MM.1S (cell line): Measurements from ENCODE around the gene TIMP1.
"Not testable (repeated sequence)": the region's sequence is repeated elsewhere in the genome, so short reads cannot be mapped to it uniquely, and the experiment has no call there.

Source experiments
- DNase-seq: peaks from one replicate; pipeline ENCODE4 v3.0.0-alpha.2; 2015
- H2AFZ ChIP-seq: fragments of 300-600 bp; sonication (generic); 2 replicates; pipeline ENCODE4 v1.6.0; 2016; ENCODE audit warnings: antibody characterized with exemption, low read length
- H3F3A ChIP-seq: fragments of 300-600 bp; sonication (generic); 2 replicates; pipeline ENCODE4 v1.6.1; 2016; ENCODE audit warnings: mild to moderate bottlenecking, antibody characterized with exemption, low read length, moderate library complexity, mixed read lengths; ENCODE audit not compliant: insufficient read depth
- H3K27ac ChIP-seq: fragments of 300-600 bp; sonication (generic); 2 replicates; pipeline ENCODE4 v1.5.1; 2016; ENCODE audit warnings: mild to moderate bottlenecking, low read length
- H3K27me3 ChIP-seq: fragments of 300-600 bp; sonication (generic); replicated peaks from 2 replicates; pipeline ENCODE4 v1.6.0; 2016; ENCODE audit warnings: low read length; ENCODE audit not compliant: insufficient read depth
- H3K36me3 ChIP-seq: fragments of 300-600 bp; sonication (generic); replicated peaks from 2 replicates; pipeline ENCODE4 v1.6.1; 2016; ENCODE audit warnings: mild to moderate bottlenecking, low read length, mixed read lengths; ENCODE audit not compliant: insufficient read depth
- H3K4me1 ChIP-seq: fragments of 300-600 bp; sonication (generic); 2 replicates; pipeline ENCODE4 v1.6.1; 2016; ENCODE audit warnings: low read length, mixed read lengths
- H3K4me2 ChIP-seq: fragments of 300-600 bp; sonication (generic); 2 replicates; pipeline ENCODE4 v1.6.0; 2016; ENCODE audit warnings: low read depth, low read length
- H3K4me3 ChIP-seq: fragments of 300-600 bp; sonication (generic); 2 replicates; pipeline ENCODE4 v1.5.1; 2016; ENCODE audit warnings: low read length, mixed read lengths
- H3K79me2 ChIP-seq: fragments of 300-600 bp; sonication (generic); 2 replicates; pipeline ENCODE4 v1.6.1; 2016; ENCODE audit warnings: mixed run types, low read length, mixed read lengths
- H3K9ac ChIP-seq: fragments of 300-600 bp; sonication (generic); 2 replicates; pipeline ENCODE4 v1.6.1; 2016; ENCODE audit warnings: low read length, mixed read lengths
- H3K9me2 ChIP-seq: fragments of 300-600 bp; sonication (generic); replicated peaks from 2 replicates; pipeline ENCODE4 v1.6.1; 2016; ENCODE audit warnings: mild to moderate bottlenecking, low read length, mixed read lengths; ENCODE audit not compliant: insufficient read depth
- H3K9me3 ChIP-seq: fragments of 300-600 bp; sonication (generic); replicated peaks from 2 replicates; pipeline ENCODE4 v1.6.1; 2016; ENCODE audit warnings: mild to moderate bottlenecking, low read length, mixed read lengths; ENCODE audit not compliant: insufficient read depth
- H4K20me1 ChIP-seq: fragments of 300-600 bp; sonication (generic); 2 replicates; pipeline ENCODE4 v1.6.1; 2016; ENCODE audit warnings: mild to moderate bottlenecking, low read length, moderate library complexity, mixed read lengths; ENCODE audit not compliant: insufficient read depth
- EZH2 ChIP-seq: fragments of 300-600 bp; sonication (generic); optimal IDR thresholded peaks from 2 replicates; pipeline ENCODE3; 2017; ENCODE audit warnings: low read depth, mild to moderate bottlenecking, antibody characterized with exemption, low read length, mixed read lengths
- EZH2phosphoT487 ChIP-seq: fragments of 300-600 bp; sonication (generic); IDR thresholded peaks from 2 replicates; pipeline ENCODE4 v1.6.1; 2018; ENCODE audit warnings: antibody characterized with exemption, low read length
- TF ChIP-seq, protein P1 (sequence below): fragments of 300-600 bp; sonication (generic); IDR thresholded peaks from 2 replicates; pipeline ENCODE4 v1.5.1; 2016; ENCODE audit warnings: antibody characterized with exemption, low read length, mixed read lengths

TIMP1 gene

DNA sequence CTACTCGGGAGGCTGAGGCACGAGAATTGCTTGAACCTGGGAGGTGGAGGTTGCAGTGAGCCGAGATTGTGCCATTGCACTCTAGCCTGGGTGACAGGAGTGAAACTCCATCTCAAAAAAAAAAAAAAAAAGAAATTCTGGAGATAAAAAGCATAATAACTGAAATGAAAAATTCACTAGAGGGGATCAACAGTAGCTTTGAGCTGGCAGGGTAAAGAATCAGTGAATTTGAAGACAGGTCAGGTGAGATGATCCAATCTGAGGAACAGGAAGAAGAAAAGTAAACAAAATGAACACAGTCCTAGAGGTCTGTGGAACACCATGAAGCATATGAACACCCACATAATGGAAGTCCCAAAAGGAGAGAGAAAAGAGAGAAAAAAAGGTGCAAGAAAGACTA is 15.0 kb downstream of the TIMP1 start:
- no peak overlapping the region for H3K4me2 ChIP-seq
- no peak overlapping the region for H2AFZ ChIP-seq
- no peaks in the 10 kb centered on the region for H3K79me2 ChIP-seq
- TF ChIP-seq EZH2phosphoT487 (no peak), EZH2 (no peak)
- TF ChIP-seq, protein P1, sequence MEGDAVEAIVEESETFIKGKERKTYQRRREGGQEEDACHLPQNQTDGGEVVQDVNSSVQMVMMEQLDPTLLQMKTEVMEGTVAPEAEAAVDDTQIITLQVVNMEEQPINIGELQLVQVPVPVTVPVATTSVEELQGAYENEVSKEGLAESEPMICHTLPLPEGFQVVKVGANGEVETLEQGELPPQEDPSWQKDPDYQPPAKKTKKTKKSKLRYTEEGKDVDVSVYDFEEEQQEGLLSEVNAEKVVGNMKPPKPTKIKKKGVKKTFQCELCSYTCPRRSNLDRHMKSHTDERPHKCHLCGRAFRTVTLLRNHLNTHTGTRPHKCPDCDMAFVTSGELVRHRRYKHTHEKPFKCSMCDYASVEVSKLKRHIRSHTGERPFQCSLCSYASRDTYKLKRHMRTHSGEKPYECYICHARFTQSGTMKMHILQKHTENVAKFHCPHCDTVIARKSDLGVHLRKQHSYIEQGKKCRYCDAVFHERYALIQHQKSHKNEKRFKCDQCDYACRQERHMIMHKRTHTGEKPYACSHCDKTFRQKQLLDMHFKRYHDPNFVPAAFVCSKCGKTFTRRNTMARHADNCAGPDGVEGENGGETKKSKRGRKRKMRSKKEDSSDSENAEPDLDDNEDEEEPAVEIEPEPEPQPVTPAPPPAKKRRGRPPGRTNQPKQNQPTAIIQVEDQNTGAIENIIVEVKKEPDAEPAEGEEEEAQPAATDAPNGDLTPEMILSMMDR: no peak
- no peaks in the 10 kb centered on the region for H3K36me3 ChIP-seq
- H3K27me3 ChIP-seq: no peaks in the 10 kb centered on the region
- no peaks in the 10 kb centered on the region for H3K9me2 ChIP-seq
- no peaks in the 10 kb centered on the region for H3K4me1 ChIP-seq
- DNase-seq: no peak
- no peaks in the 10 kb centered on the region for H4K20me1 ChIP-seq
- H3K9me3 ChIP-seq: no peaks in the 10 kb centered on the region
- H3K27ac ChIP-seq: no peak overlapping the region
- H3F3A ChIP-seq: no peaks in the 10 kb centered on the region
- H3K4me3 ChIP-seq: no peak overlapping the region
- H3K9ac ChIP-seq: no peak overlapping the region

DNA sequence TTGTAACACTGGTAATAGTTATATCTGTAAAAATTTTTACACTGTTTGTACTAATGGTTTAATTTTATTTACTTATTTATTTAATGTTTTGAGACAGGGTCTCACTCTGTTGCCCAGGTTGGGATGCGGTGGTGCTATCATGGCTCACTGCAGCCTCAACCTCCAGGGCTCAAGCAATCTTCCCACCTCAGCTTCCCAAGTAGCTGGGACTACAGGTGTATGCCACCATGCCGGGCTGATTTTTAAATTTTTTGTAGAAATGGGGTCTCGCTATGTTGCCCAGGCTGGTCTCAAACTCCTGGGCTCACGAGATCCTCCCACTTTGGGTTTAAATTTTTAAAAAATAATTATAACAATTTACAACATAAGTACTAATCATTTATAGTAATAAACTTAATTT is 20.9 kb downstream of the TIMP1 start:
- H3K36me3 ChIP-seq, DNase-seq: not testable (repeated sequence)

DNA sequence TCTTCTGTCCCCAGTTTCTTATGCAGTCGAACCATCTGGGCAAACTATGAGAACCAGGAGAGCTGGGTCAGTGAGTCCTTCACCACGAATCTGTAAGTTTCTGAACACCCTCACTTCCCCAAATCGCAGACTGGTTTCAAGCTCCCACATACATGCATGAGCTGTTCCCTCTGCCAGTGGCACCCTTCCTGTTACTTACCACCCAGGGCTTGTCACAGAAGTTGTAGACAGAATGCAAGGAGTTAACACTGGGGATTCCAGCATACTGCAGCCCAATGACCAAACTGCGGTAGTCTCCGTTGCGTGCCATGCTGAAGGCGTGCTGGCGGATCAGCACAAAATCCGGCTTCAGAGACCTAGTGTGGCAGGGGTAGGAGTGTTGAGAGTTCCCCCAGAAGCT is 22.8 kb downstream of the TIMP1 start:
- H3K4me2 ChIP-seq: no peak overlapping the region
- H3F3A ChIP-seq: no peaks in the 10 kb centered on the region
- no peaks in the 10 kb centered on the region for H3K9me3 ChIP-seq
- no peak for DNase-seq
- H3K4me1 ChIP-seq: no peaks in the 10 kb centered on the region
- no peak overlapping the region for H2AFZ ChIP-seq
- no peak overlapping the region for H3K9ac ChIP-seq
- H3K27me3 ChIP-seq: no peaks in the 10 kb centered on the region
- H4K20me1 ChIP-seq: no peaks in the 10 kb centered on the region
- no peaks in the 10 kb centered on the region for H3K9me2 ChIP-seq
- no peak overlapping the region for H3K27ac ChIP-seq
- TF ChIP-seq, protein P1: no peak
- TF ChIP-seq EZH2 (no peak), EZH2phosphoT487 (no peak)
- H3K36me3 ChIP-seq: no peaks in the 10 kb centered on the region
- H3K79me2 ChIP-seq: no peaks in the 10 kb centered on the region
- H3K4me3 ChIP-seq: no peak overlapping the region

More for the DNA sequence above, 20.9 kb downstream of the TIMP1 start:
- H3K27ac ChIP-seq, H2AFZ ChIP-seq, H3K9ac ChIP-seq, H3K4me3 ChIP-seq, H3K9me2 ChIP-seq, H3K27me3 ChIP-seq, H3K79me2 ChIP-seq, H3K4me2 ChIP-seq, H4K20me1 ChIP-seq, H3K4me1 ChIP-seq, H3F3A ChIP-seq, H3K9me3 ChIP-seq: not testable (repeated sequence)

DNA sequence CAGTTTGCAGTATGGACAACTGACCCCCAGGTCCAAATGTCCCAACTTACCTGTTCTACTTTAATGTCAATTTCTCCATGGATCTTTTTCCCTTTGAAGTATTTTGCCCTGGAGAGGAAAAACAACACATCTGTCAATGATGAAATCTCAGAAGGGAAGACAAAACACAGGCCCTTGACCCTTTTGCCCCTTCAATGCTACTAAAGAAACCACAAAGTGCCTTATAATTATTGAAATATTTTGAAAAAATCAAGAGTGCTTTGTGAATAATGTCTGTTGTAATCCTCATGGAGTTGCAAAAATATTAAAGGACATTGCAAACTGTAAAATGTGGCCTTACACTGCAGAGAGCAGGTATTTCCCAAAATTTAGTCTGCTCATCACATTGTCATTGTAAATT is 24.9 kb downstream of the TIMP1 start:
- H4K20me1 ChIP-seq: no peaks in the 10 kb centered on the region
- H3K4me3 ChIP-seq: no peak overlapping the region
- no peaks in the 10 kb centered on the region for H3K36me3 ChIP-seq
- H3K4me1 ChIP-seq: no peaks in the 10 kb centered on the region
- no peak for DNase-seq
- no peaks in the 10 kb centered on the region for H3F3A ChIP-seq
- H3K9me2 ChIP-seq: no peaks in the 10 kb centered on the region
- H3K4me2 ChIP-seq: no peak overlapping the region
- no peaks in the 10 kb centered on the region for H3K27me3 ChIP-seq
- H3K27ac ChIP-seq: no peak overlapping the region
- no peak overlapping the region for H2AFZ ChIP-seq
- TF ChIP-seq EZH2 (no peak), EZH2phosphoT487 (no peak)
- TF ChIP-seq, protein P1: no peak
- no peaks in the 10 kb centered on the region for H3K9me3 ChIP-seq
- H3K79me2 ChIP-seq: no peaks in the 10 kb centered on the region
- no peak overlapping the region for H3K9ac ChIP-seq
